Chondrocyte (in vitro differentiated cells): ENCODE results near the gene APOL1. TPM values are rescaled to one million over a fixed set of nuclear protein-coding genes. Genes with fewer than 3 reads are reported as not detected.

ENCODE experiments used
- DNase-seq: peaks from one replicate; pipeline ENCODE4 v3.0.0; 2021; ENCODE audit warnings: mixed read lengths, low spot score
- H3K27ac Mint-ChIP-seq: one replicate; pipeline ENCODE4 v1.8.0; 2021; ENCODE audit warnings: mild to moderate bottlenecking, moderate library complexity, mixed read lengths; ENCODE audit not compliant: unreplicated experiment
- H3K27me3 Mint-ChIP-seq: 2 replicates; pipeline ENCODE4 v1.8.0; 2021; ENCODE audit warnings: low read depth, mixed read lengths
- H3K36me3 Mint-ChIP-seq: 2 replicates; pipeline ENCODE4 v1.8.0; 2021; ENCODE audit warnings: low read depth, mixed read lengths
- H3K4me1 Mint-ChIP-seq: 2 replicates; pipeline ENCODE4 v1.8.0; 2021; ENCODE audit warnings: low read depth, mild to moderate bottlenecking, mixed read lengths
- H3K4me3 Mint-ChIP-seq: one replicate; pipeline ENCODE4 v1.8.0; 2021; ENCODE audit warnings: mild to moderate bottlenecking, moderate library complexity, mixed read lengths; ENCODE audit not compliant: unreplicated experiment
- H3K9me3 Mint-ChIP-seq: 2 replicates; pipeline ENCODE4 v1.8.0; 2021; ENCODE audit warnings: low read depth, mixed read lengths
- CTCF ChIP-seq: fragments of 200-600 bp; sonication (generic); IDR thresholded peaks from 2 replicates; pipeline ENCODE4 v1.5.0; 2021; ENCODE audit warnings: antibody characterized with exemption, mild to moderate bottlenecking, moderate library complexity
- total RNA-seq: library from RNA; stranded (reverse); gene quantifications from 3 replicates; pipeline ENCODE4 v1.2.1, GENCODE V29; 2021

APOL1 gene
- total RNA-seq, 1 donor from 2014 or later: 16.9 TPM

- H3K4me3 Mint-ChIP-seq: no peak overlapping the region
- peaks cover 23% of the 10 kb centered on the region for H3K4me1 Mint-ChIP-seq
- peak overlapping the region; percentile 68 for H3K27ac Mint-ChIP-seq
- H3K36me3 Mint-ChIP-seq: peaks cover 67% of the 10 kb centered on the region
- H3K9me3 Mint-ChIP-seq: no peaks in the 10 kb centered on the region
- DNase-seq: no peak
- TF ChIP-seq CTCF: no peak
- H3K27me3 Mint-ChIP-seq: no peaks in the 10 kb centered on the region
These were observed 46.4 kb downstream of the APOL1 start for GRCh38 chr22:36299295-36299694.

- peaks cover 23% of the 10 kb centered on the region for H3K4me1 Mint-ChIP-seq
- H3K27me3 Mint-ChIP-seq: no peaks in the 10 kb centered on the region
- DNase-seq: no peak
- TF ChIP-seq CTCF: no peak
- no peak overlapping the region for H3K4me3 Mint-ChIP-seq
- no peaks in the 10 kb centered on the region for H3K9me3 Mint-ChIP-seq
- peaks cover 67% of the 10 kb centered on the region for H3K36me3 Mint-ChIP-seq
- H3K27ac Mint-ChIP-seq: peak overlapping the region; percentile 68
These were observed 47.0 kb downstream of the APOL1 start for GRCh38 chr22:36299911-36300310.

GRCh38 chr22:36300396-36301212, 47.7 kb downstream of the APOL1 start:
- Mint-ChIP-seq H3K9me3 (no peaks in the 10 kb centered on the region), H3K4me3 (no peak overlapping the region), H3K4me1 (peaks cover 23% of the 10 kb centered on the region), H3K27ac (peak overlapping the region; percentile 65), H3K27me3 (no peaks in the 10 kb centered on the region), H3K36me3 (peaks cover 69% of the 10 kb centered on the region)
- no peak for DNase-seq
- no peak for TF ChIP-seq CTCF

DNA sequence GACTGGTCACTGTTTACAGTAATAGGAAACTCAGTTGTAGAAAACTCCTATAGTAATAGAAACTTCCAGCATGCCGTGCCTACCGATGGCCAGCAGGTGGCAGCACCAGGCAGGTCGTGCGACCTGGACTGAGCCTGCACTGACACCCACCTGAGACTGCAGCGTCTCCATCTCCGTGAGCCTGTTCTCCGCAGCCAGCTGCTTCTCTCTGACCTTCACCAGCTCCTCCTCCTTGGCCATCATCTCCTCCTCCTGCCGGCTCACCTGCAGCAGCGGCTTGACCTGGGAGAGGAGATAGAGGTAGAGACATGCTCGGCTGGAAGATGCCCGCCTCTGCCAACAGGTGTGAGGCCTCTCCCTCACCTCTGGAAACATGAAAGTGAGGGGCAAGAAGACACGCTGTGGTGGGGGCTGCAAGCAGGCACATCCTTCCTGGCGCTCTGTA, 48.5 kb downstream of the APOL1 start:
- no peaks in the 10 kb centered on the region for H3K9me3 Mint-ChIP-seq
- H3K36me3 Mint-ChIP-seq: peaks cover 67% of the 10 kb centered on the region

GRCh38 chr22:36301851-36302250, 48.9 kb downstream of the APOL1 start:
- Mint-ChIP-seq H3K27me3 (no peaks in the 10 kb centered on the region), H3K4me3 (no peak overlapping the region), H3K36me3 (peaks cover 68% of the 10 kb centered on the region), H3K9me3 (no peaks in the 10 kb centered on the region), H3K27ac (peak overlapping the region; percentile 71), H3K4me1 (peaks cover 23% of the 10 kb centered on the region)
- TF ChIP-seq CTCF: no peak
- no peak for DNase-seq

More for the DNA sequence above, 48.5 kb downstream of the APOL1 start:
- no peak for DNase-seq
- peak; percentile 97 for TF ChIP-seq CTCF
- Mint-ChIP-seq H3K27ac (peak overlapping the region; percentile 71), H3K27me3 (no peaks in the 10 kb centered on the region), H3K4me3 (no peak overlapping the region), H3K4me1 (peaks cover 23% of the 10 kb centered on the region)
